Suprapubic skin (tissue), 3 donors: ENCODE measurements around the gene ITGA2.

ENCODE experiments used
- POLR2A ChIP-seq, 2 donors: fragments of 450-650 bp; IDR thresholded peaks; one replicate each; pipeline ENCODE4 v1.6.1; 2017; ENCODE audit warnings: antibody characterized with exemption in 2 of 2, mild to moderate bottlenecking in 2 of 2, moderate library complexity in 2 of 2
- TF ChIP-seq, protein P1 (sequence below), 2 donors: fragments of 200-600 bp in 1 of 2; fragments of 450-650 bp in 1 of 2; sonication (generic) in 1 of 2; IDR thresholded peaks; one replicate each; pipeline ENCODE4 v1.5.1; 2016 to 2019; ENCODE audit warnings: antibody characterized with exemption in 2 of 2, mild to moderate bottlenecking in 1 of 2, moderate library complexity in 1 of 2

DNA sequence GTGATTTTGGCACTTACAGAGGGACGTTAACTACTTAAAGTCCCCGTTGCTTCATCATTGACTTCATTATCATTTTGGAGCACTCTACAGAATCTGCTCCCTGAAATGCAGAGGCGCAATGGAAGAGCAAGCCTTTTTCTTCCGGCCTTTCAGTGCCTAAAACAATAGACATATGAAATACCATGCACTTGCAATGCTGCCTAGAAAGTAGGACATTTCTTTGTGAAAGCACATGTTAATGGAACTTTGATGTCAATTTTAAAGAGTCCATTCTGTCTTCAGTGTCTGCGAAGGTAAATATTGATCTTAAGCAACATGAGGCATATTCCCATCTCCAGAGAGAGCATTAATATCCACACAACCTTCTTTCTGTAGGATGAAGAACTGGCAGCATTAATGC, 36.3 kb downstream of the ITGA2 start:
- TF ChIP-seq POLR2A (IDR thresholded peaks at IDR 0.05): no peak
- TF ChIP-seq, protein P1, sequence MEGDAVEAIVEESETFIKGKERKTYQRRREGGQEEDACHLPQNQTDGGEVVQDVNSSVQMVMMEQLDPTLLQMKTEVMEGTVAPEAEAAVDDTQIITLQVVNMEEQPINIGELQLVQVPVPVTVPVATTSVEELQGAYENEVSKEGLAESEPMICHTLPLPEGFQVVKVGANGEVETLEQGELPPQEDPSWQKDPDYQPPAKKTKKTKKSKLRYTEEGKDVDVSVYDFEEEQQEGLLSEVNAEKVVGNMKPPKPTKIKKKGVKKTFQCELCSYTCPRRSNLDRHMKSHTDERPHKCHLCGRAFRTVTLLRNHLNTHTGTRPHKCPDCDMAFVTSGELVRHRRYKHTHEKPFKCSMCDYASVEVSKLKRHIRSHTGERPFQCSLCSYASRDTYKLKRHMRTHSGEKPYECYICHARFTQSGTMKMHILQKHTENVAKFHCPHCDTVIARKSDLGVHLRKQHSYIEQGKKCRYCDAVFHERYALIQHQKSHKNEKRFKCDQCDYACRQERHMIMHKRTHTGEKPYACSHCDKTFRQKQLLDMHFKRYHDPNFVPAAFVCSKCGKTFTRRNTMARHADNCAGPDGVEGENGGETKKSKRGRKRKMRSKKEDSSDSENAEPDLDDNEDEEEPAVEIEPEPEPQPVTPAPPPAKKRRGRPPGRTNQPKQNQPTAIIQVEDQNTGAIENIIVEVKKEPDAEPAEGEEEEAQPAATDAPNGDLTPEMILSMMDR (IDR thresholded peaks at IDR 0.05): no peak
